HG03460 (cell line): ENCODE data around the gene MICALL2.
A peak's percentile ranks its signal among the peaks of the same experiment; 100 is the strongest.

Experiments used
- ATAC-seq: cut with Tn5 transposase; IDR thresholded peaks from one replicate; pipeline ENCODE4 v1.9.1; 2021; ENCODE audit not compliant: unreplicated experiment

Gene MICALL2

DNA sequence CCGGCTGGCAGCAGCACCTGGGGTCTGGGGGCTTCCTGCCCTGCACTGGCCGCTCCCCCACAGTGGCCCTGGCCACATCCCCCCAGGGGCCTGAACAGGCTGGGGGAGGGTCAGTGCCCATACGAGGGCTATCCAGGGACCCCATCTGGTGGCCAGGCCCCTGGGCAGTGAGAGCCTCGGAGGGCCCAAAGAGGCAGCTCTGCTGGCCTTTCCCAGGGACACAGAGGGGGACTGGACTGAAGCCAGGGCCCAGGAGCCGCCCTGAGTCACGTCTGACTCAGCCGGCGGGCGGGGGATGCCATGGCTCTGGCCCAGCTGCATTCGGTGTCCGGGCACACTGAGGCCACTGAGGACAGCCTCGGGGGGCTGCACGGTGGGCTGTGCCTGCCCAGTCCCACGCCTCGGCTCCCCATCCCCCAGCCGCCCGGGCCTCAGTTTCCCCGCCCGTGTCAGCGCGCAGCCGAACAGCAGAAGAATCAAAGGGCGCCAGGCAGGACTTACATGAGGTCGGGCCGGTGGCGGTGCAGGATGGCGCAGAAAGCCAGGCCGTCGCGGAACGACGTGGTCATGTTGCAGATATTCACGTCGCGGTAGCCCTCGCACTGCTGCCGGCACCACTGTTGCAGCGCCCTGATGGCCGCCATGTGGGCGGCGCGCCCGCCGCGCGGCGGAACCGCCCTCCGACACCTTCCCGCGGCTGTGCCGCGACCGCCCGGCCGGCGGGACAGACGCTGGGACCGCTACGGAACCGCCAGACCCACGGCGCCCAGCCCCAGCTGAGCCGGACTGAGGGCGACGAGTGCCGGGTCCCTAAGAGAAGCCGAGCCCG lies at the start of gene MICALL2:
Gene MICALL2 (minus strand): TSS at position 788 of the 829 bp plus-strand sequence. CDS start 144 bp downstream, at position 644.
- peak; percentile 8 for ATAC-seq

GRCh38 chr7:1508277-1508758 lies 49.0 kb upstream of the MICALL2 start:
- ATAC-seq = no peak

- no peak for ATAC-seq
Observed at GRCh38 chr7:1505731-1506550, 46.7 kb upstream of the MICALL2 start.

DNA sequence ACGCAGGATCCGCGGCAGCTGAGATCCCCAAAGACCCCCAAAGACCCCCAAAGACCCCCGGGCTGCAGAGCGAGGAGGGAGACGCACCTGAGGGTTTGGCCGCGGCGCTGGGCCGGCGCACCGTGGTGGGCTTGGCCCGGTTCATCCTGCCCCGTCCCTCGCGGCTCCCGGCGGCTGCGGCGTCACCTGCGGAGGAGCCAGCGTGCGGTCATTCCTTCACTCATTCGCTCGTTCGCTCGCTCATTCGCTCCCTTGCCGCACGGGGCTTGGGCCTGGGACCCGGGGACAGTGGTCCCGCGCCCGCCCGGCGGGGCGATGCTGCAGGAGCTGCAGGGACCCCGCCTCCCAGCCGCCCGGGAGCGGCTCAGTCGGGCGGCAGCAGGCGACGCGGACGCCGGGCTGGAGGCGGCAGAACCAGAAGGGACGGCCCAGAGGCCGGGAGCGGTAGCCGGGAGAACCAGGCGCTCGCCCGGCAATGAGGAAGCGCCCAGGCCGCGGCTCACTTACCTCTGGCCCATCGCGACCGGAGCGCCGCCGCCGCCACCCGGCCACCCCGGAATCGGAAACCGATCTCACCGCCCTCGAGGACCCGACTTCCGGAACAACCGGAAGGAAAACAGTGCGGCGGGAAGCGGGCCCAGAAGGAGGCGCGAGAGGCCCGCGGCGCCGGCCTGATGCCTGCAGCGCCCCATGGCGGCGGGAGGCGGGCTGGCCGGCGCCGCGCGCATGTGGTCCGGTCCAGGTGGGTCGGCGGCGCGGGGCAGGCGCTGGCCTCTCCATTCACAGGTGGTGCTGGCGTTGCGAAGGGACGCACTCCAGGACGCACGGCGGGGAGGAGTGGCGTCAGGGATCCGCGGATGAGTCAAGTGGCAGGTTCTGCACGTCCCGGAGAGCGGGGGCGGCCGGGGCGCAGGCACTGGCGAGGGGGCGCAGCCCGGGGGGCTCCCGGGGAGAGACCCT lies 44.8 kb upstream of the MICALL2 start, which contains the start of gene INTS1:
Gene INTS1 (minus strand): TSS at position 574 of the 960 bp plus-strand sequence. CDS start 429 bp downstream, at position 145.
- peak; percentile 79 for ATAC-seq

DNA sequence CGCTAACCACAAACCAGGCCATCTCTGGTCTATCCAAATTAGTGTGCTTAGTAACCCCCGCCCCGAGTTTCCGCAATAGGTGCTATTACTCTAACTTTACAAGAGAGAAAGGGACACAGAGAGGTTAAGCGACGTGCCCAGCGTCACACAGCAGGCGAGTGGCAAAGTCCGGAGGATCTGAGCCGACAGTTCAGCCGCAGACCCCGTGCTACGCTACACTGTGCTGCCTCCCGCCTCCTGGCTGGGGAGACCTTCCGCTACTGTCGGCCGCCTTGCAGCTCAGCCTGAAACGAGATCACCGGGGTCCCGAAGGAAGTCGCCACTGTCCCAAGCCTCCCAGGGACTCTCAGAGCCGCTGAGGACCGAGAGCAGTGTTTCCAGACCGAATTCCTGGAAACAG lies 44.1 kb upstream of the MICALL2 start:
- ATAC-seq = no peak

DNA sequence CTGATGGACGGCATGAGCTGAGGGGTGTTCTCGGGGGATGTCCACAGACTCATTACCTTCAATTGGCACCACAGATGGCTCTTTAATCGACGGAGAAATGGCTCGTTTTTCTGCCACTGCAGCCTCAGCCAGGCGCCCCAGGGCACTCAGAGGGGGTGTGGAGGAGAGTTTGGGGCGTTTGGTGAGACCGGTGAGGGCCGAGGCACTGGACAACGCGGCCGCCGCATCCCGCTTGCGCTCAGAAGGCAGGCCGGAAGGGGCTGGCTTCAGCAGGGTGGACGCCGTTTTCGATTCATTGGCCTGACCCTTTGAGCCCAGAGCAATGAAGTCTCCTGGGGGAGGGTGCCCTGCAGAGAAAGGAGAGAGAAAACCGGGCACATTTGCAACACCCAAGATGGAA lies 43.6 kb upstream of the MICALL2 start:
- ATAC-seq = no peak

DNA sequence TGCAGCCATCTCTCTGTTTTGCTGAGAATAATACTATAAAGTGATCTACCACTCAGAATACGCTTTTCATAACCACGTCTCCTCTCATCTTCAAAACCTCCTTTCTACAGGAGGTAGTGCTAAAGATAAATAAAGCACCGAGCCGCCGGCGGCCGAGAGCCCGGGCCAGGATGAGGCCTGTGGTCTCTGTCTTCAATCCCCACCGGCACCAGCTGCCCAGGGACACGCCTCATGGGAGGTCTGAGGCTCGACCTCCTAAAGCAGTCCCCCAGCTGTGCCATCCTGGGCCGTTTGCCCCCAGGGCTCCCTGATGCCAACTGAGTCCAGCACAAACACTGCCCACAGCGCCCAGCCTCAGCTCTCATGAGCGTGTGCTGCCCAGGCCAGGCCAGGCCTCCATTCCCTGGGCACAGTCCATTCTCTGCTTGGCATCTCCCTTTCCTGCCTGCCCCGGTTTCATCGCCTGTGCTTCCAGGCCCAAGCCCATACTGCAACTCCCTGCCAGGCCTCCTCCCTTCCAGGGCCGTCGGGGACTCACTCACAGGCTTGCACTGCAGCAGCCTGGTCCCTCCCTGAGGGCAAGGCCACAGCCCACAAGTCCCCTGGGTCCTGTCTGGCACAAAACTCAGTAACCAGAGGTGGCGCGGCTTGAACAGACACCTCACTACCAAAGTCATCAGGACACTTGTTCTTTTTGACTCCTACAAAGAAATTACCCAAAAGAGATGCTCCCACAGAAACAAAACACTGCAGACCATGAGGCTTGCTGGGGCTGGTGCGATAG lies 42.4 kb upstream of the MICALL2 start:
- ATAC-seq = no peak

DNA sequence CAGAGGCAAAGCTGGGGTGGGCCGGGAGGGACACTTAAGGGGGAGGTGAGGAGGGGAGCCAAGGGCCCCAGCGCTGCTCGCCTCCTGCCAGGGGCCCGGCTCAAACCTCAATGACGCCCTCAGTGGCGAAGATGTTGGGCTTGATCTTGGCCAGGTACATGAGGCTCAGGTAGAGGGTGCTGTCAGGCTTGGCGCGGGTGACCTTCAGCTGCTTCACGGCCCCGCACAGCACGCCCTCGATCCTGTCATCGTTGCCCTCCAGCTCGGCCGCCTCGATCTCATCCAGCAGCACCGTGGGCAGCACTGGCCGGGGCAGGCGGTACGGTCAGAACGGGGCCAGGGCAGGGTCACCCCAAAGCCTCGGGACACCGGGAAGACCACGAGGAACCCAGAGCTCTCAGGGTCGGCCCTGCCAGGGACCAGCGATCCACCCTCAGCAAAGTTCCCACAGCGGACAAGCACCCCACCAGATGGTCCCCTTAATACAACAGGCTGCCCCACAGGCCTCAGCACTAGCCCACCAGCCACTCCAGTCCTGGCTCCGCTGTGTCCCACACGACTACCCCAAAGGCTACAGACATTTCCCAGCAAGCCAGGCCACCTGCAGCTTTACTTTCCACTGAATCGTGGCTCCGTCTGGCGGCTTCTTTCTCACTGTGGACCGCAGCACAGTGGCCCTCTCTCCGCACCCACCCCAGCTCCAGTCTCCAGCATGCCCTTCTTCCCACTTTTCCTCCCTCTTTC lies 41.0 kb upstream of the MICALL2 start:
- no peak for ATAC-seq

- ATAC-seq = no peak
Observed at GRCh38 chr7:1499367-1500029, 40.2 kb upstream of the MICALL2 start.

DNA sequence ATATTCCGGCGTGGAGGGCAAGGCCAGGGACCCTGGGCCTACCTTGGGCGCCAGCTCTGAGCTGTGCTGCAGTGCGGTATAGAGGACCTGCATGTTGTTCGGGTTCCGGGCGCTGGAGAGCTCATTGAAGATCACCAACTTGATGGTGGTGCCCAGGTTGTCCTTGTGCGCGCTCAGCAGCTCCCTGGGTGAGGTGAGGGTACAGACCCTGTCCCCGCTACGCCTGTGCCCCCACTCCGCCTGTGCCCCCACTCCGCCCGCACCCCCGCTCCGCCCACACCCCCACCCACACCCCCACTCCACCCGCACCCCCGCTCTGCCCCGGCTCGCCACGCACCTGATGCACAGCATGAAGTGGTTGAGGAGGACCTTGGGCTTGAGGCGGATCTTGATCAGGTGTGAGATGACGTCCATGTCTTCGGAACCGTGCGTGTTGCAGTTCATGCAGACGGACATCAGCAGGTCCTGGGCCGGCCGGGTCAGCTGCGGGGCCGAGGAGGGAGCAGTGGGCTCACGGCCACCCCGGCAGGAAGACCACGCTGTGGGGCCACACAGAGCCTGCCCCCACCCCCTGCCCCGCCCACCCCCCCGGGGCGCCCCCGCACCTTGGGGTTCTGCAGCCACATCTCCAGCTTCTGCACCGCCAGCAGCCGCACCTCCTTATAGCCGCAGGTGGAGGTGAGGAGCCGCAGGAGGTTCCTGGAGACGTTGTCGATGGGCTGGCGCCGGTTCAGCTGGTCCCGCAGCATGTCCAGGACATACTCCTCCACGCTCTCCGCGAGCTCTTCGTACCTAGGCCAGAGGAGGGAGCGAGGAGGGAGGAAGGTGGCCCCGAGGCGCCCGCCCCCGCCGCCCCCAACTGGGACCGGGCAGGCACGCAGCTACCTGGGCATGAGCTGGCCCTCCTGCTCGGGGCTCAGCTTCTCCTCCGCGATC lies 39.4 kb upstream of the MICALL2 start:
- ATAC-seq = no peak

DNA sequence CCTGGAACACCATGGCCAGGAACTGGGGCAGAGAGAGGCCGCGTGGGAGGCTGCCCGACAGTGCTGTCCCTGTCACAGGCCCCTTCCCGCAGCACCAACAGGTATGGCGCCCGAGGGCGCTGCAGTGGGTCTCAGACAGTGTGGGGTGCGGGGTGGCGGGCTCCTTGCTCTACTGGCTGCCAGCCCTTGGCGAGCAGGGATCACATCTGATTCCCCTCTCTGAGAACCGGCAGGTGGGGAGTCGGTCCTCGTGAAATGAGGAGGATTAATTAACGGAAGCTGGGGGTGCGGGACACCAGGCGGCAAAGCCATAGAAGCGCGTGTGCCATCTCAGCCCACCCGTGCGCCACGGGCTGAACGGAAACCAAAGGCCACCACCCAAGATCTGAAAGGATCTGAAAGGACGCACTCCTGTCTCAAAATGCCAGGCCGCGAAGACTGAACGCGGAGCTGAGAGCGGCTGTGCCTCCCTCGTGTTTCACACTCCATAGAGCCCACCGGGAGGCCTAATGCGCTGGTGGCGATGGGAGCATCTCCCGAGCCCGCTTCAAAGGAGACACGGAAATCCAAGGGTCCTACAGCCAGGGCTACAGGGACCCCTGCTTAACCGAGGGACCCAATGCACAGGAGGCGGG lies 38.1 kb upstream of the MICALL2 start:
- no peak for ATAC-seq

DNA sequence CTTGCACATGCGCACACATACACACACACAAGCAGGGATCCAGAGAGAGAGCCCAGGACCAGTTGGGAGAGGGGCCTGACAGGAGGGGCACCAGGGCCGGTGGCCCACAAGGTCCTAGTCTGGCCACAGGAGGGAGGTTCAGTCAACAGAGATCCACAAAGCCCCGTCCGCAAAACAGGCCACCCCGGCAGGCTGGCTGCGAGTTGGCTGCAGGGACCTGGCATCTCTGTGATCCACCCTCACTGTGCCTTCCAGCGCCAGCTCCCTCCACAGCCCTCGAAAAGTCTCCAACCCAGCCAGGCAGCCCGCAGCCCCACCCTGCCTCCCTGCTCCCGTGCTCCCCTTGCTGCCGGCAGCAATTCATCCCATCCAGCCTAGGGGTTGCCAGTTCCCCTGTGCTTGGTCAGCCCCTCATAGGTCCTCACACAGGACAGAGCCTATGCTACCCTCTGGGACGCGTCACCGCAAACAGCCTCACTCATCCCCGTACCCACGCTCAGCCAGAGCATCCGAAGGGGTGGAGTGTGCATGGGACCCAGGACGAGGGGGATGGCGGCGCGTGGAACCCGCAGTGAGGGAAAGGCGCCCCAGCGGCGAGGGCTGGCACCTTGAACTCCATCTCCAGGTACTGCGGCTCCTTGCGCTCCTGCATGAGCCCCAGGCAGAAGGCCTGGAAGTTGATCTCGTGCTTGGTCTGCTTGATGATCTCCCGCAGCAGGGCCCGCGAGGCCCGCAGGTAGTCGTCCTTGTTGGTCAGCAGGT lies 37.4 kb upstream of the MICALL2 start:
- ATAC-seq = no peak

DNA sequence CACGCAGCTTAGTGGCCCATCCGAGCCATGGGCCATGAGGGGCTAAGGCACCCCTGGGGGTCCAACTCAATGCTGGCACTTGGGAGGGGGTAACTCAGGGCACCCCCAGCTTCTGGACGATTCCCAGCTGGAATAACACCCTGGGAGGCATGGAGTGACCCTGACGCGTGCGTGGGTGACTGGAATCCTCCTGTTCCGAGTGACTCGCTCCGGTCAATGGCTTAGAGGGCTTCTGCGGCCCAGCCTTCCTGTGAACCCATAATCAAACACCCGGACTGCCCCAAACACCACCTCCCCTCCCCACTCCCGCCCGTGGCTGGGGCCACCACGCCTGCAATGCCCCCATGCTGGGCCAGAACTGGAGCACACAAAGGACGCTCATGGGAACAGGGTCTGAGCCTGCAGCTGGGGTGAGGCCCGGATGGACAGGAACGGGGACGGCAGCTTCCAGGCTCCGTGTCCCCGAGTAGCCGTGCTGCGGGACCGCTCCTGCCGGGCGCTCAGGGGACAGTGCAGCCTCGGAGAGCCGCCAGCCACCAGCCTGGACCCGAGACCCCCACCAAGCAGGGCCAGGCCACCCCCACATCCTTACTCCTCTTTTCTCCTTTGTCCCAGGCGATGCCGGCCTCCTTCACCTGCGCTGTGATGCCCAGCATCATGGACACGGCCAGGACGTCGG lies 36.4 kb upstream of the MICALL2 start:
- ATAC-seq = no peak

DNA sequence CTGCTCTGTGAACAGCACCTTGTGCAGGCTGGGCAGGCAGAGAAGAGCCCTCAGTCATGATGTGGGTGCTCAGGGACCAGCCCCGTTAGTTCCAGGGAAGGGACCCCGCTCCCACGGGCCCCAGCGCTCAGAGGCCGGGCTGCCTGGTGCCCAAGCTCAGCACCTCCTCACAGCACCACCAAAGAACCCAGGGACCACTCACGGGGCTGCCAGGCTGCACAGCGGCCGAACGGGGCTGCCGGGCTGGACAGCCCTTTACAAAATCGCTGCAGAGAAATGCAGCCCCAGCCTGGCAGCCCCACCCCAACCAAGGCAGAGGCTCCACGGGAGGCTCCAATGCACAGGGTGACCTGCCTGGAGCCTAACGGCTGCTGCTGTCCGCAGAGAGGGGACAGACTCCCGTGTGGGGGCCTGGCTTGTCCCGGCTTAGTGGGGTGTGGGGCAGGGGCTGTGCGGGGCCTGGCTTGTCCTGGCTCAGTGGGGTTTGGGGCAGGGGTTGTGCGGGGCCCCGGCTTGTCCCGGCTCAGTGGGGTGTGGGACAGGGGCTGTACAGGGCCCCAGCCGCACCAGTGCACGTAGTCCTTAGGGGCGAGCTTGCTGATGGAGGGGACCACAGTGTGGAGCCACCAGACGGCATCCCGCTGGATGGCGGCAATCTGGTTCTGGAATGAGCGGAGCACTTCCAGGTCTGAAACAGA lies 35.7 kb upstream of the MICALL2 start:
- no peak for ATAC-seq

DNA sequence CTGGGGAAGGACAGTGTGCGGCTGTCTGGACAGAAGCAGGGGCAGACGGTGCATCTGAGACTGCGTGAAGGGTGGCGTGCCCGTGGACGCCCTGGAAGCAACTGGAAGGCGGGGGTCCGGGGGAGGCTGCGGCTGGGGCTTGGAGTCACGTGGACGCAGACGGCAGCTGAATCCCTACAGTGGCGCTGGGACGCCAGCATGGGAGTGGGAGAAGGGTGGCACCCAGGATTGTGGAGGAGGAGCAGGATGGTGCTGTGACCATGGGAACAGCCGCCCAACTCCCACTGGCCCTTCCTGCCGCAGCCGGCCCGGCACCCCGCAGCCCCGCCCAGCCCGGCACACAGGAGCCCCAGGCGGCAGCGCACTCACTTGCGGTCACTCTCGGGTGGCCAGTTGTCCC lies 35.2 kb upstream of the MICALL2 start:
- ATAC-seq = no peak
